HG03097 (cell line): ENCODE data around the gene DUSP3.

Source experiments
- ATAC-seq: cut with Tn5 transposase; IDR thresholded peaks from one replicate; pipeline ENCODE4 v1.9.1; 2021; ENCODE audit not compliant: unreplicated experiment, low FRiP score

Gene DUSP3

DNA sequence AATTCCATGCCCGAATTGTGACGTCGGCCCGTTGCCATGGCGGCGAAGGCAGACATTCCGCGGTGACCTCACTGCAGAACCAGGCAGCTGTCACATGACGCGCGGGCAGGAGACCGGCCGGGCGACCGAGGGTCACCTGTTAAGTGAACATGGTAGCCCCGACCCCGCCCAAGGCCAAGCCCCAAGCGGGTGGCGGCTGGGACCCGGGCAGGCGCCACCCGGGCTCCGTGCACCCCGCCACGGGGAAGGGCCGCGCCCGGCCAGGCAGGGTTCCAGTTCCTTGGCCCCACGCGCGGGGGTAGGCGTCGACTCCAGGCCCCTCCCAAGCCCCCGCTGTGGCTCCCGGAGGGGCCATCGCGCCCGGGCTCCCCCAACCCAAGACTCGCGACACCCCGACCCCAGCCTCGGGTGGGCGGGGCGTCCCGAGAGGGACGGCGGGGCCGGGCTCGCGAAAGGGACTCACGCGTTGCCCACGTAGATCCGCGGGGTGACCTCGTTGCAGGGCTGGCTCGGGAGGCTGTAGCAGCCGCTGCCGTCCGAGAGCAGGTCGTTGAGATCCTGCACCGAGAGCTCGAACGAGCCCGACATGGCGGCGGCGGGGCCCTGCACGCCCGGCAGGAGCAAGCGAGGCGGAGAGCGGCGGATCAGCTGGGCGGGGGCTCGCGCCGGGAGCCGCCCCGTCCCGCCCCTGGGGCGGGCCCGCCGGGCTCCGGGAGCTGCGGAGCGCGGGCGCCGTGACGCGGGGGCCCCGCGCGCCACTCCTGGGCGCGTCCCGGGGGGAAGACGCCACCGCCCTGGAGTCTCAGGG lies at the start of gene DUSP3:
DUSP3 (minus strand) TSS at position 641 of the 808 bp plus-strand sequence; CDS start at position 588, 53 bp downstream.
- ATAC-seq, result no peak

DNA sequence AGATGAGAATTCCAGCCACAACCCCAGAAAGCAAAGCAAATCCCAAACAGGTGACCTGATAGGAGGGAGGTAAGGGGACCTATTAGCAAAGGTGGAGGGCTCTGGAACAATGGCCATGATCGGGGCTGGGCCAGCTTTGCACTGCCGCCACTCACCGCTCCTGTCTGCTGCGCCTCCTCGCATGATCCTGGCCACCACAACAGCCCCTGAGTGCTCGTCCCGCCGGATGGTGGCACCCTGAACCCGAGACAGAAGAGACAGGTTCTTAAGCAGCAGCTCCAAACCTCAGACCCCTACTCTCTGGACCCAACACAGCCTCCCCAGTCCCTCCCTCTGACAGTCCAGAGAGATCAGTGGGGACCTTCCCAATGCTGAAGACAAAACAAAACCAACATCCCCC lies 48.8 kb upstream of the DUSP3 start:
- no peak for ATAC-seq

DNA sequence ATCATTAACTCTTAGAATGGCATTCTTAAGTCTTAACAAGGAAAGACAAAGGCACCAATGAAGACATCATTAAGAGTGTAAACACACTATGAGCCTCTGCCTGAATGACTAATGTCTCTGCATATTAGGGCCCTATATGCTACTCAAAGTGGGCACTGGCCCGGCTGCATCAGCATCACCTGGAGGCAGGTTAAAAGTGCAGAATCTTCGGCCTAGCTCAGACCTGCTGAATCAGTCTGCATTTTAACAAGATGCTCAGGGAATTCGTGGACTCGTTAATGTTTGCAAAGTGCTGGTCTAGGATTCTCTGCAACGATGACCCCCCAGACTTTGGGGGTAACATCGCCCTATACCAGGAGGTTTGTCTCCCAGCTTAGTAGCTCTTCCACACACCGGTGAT lies 47.4 kb upstream of the DUSP3 start:
- no peak for ATAC-seq

DNA sequence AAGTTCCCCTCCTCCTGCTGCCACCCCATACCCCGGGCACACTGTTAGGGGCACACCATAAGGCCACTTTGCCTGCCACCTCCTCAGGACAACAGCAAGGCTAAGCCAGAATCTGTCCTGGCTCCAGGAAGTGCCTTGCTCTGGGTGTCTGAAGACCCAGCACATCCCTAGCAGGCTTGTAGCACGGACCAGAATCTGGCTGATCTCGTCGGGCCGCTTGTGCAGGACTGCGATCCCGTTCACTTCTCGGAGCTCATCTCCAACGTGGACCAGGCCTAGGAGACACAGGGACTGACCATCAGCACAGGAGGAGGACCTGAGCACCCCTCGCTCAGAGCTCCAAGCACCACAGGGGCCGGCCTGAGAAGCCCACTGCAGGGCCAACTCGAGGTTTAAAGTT lies 46.8 kb upstream of the DUSP3 start:
- ATAC-seq, result no peak

DNA sequence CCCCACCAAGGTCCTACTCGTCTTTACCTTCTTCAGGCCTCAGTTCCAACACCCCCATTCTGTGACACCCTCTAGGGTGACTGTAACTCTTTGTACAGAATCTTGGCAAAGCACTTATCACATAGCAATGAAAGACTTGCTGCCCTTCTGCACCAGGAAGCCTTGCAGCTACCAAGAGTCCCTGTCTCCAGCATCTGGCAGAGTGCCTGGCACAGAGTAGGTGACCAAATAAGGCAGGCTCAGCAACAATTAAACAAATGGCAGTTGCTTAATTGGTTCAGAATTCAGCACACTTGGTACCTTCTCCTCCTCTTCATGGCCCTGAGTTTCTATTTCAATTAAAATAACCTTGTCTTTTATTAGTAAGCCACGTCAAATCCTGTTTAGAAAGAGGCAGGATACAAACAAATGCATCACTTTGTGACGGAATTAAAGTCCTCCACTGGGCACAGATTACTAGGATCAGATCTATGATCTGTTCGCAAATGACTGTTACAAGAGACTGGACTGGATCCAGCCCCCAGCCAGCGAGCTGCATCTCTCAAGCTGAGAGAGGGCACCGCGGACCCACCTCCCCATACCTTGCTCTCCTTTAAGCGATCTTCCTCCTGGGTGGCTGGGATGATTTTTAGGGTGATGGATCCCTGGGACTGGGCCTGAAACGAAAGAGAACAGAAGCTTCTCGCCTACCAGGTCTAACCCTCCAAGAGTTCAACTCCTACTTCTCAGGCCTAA lies 44.7 kb upstream of the DUSP3 start:
- no peak for ATAC-seq

DNA sequence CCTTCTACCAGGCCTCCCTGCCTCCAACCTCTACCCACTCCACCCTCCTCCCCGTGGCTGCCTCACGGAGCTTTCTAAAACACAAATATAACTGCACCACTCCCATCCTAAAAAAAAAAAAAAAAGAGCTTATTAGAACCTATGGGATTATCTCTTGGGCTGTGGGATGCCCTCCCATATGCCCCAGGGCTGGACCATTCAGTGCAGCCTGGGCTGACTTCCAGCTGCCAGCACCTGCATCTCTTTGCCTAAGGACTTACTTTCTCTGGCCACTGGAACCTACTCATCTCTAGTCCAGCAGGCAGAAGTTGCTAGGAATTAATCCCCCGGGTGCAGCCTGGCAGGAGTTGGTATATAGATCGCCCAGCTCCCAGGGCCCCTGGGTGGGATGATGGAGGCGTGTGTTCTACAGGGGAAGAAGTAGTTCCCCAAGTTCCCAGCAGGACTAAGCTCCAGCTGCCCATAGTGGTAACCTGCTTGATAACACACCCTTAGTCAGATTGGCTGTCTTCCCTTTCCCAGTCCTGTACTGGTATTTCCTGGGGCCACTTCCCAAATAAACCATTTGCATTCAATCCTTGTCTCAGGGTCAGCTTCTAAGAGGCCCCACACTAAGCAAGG lies 43.9 kb upstream of the DUSP3 start:
- ATAC-seq, result no peak

DNA sequence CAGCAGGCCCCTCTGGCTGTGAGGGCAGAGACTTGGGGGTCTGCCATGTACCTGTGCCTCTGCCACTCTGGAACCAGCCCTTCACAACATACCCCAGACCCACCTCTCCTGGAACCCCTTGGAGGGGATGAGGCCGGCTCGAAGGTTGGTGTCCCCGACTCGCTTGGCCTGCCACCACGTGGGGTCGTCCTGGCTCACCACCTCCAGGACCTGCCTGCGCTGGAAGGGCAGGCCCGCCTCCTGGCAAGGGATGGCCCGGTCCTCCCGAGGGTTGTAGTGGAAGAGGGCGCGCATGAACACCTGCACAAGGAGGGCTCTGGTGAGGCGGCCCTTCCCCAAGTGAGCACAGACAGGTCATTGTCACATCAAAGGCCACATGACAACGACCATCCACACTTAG lies 42.0 kb upstream of the DUSP3 start:
- ATAC-seq, result no peak

DNA sequence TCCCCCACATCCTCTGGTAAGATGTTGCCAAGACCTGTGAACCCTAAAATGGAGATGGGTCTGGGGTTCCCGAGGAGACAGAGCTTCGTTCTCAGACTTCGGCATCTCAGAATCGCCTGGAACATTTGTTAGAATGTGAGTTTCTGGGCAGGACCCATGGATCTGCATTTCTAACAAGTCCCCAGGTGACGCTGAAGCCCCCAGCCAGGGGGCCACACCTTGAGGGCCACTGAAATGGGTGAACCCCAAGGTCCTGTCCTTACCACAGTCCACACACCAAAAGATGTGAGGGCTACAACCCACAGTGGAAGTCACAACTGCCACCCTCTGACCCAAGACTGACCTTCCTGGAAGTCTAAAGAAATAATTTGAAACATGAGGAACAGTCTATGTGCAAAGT lies 40.2 kb upstream of the DUSP3 start:
- ATAC-seq, result no peak

DNA sequence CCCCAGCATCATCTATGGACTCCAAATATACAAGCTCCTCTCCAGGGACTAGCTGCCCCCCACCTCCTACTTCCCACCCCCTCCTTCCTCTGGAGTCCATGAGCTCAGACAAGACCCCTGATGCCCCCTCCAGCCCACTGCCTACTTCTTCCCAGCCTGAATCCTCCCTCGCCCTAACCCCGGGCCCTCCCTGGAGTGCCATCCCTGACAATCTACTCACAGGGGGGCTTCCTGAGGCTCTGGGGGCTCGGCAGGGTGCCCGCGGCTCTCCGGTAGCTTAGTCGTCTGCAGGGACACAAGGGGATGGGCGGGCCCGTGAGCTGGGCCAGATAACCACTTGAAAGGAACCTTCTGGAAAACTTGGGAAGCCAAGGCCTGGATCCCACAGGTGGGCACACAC lies 39.0 kb upstream of the DUSP3 start:
- ATAC-seq, result no peak

DNA sequence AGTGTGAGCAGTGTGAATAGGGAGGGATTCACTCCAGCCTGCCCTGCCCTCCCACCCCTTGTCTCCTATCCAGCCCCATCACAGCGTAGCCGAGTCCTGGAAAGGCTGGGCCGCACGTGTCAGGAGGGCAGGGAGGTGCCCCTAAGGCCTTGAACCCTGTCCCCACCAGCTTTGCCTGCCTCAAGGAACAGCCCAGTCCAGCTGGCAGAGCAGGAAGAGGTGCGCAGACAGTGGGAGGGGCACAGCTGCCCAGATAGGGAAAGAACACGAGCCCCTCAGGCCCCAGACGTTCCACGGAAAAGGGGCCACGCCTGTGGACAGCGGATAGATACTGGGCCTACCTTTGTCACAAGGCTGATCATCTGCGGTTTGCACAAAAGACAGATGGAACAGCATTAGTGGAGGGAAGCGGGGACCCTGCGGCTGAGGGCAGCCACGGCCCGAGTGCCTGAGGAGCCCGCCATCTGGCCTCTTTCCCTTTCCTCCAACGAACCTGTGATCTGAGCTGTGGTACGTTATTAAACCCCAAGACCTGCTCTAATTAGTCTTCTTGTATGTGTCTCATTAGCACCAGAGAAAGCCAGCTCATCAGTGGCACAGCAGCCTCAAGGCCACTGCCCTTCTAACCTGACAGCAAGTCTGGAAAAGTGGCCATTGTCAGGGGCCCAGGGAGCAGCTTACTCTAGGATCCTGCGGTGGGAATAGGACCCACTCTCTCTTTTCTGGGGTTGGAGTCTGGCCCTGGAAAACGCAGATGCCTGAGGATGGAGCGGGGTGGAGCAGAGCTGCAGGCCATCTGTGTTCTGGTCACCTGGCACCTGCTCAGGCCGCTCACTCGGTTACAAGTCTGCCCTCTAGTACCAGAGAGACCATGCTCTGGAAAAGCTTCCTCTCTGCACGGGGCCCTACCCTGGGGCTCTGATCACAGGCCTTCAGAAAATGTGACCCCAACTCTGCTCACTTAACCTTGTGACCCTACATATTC lies 37.9 kb upstream of the DUSP3 start:
- ATAC-seq, result no peak

DNA sequence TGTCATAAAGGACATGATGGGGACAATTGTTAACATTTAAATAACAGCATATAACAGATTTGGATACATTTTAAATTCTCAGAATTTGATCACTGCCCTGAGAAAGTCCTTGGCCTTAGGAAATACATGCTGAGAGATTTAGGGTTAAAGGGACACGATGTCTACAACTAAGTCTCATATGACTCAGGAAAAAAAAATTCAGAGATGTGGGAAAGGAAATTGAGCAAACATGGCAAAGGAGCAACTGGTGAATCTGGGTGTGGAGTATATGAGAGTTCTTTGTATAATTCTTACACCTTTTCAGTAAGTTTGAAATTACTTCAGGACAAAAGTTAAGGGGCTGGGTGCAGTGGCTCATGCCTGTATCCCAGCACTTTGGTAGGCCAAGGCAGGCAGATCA lies 35.9 kb upstream of the DUSP3 start:
- no peak for ATAC-seq

DNA sequence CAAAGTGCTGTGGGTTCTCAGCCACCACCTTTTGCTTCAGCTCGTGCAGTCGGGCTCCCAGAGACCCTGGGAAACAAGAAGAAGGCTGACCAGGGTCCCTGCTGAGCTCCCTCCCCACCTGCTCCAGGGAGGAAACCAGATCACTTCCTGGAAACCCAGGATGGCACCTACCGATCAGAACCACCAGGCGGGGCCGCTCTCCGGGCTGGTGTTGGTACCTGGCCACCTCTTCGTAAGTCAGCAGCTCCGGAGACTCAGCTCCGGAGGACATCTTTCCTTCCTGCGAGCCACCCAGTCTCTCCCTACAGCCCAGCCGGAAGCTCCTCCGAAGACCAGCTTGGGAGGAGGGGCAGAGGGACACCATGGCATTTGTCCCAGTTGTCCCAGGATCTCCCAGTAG lies 35.2 kb upstream of the DUSP3 start:
- ATAC-seq, result no peak

DNA sequence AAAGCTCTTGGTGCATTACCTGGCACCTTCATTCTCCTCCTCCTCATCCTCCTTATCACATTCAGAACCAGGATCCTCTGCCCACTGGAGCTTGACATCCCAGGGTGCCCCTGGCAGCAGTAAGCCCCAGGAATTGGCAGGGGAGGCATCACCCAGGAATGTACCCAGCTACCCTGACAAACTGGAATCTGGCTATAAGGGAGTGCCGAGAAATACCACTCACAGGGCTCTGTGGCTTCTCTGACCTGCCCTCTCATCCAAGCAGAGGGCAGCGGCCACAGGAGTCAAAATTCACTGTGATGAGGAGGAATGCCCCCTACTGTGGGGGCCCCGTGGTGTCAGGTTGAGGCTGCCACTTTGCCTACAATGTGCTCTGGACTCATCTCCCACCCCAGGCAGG lies 34.6 kb upstream of the DUSP3 start:
- no peak for ATAC-seq

DNA sequence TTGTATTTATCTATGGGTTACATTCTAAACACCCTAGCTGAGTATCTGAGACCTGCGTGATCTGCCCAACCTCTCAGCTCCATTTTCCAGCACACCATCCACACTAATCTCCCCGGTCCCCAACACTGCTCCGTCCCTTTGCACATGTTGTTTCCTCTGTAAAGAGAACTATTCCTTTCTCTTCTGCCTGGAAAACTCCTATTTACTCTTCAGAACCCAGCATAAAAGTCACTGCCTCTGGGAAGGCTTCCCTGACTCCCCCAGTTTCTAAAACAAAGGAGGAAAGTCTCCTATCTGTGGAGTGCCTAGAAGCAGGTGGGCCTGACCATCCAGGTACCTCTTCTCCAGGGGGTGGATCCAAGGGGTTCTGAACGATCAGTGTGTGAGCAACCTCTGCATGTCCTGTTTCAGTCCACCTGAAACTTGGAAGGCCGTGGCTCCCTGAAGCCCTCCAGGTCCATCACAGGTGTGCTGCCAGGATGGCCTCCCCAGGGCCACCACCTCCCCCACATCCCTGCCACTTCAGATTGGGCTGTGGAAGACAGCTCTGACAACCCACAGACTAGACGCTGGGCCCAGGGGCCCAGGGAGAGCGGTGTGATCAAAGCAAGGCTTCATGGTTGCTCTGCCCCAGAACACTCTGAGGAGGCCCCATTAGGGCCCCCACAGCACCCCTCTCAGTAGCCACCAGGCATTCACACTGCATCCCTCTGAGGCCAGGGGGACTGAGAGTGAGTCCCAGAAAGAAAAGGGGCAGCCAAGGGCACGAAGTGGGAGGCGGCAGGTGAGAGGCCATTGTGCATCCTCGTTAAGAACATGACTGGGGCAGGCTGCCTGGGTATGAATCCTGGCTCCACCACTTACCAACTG lies 33.9 kb upstream of the DUSP3 start:
- ATAC-seq, result no peak

DNA sequence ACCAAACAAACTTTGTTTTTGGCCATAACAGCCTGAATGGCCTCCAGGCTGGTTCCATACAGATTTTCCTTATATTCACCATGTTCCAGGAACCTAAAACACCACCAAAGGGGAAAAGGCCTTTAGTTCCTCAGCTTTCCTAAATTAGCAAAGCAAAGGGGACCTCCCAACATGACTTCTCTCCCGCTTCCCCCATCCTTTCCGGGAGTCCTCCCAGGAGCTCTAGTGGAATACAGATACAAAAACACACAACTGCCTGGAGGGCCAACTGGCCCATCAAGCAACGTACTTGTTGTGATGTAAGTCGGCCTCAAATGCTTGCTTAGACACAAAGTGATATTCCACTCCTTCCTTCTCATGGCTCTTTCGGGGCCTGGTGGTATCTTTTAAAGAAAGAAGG lies 32.0 kb upstream of the DUSP3 start:
- ATAC-seq, result no peak

DNA sequence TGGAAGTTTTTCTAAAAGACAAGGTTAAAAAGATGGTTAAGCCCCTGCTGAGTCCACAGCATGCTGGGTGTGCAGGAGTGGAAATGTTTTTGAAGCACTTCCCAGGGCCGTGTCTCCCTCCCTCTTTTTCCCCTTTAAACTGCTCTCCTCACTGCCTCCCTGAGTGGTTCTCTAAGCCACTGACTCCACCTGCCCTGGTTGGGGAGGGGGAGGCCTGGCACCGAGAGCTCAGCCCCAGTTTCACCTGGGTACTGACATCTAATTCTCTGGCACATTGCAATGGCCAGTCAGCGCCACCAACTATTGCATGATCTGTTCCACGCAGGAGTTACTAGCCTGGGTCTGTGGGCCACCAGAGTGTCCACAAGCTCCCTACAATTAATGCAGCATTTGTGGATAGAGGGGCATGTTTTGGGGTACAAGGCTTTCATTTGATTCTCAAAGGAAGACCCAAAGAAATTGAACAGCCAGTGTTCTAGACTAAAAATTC lies 31.5 kb upstream of the DUSP3 start:
- ATAC-seq, result no peak

DNA sequence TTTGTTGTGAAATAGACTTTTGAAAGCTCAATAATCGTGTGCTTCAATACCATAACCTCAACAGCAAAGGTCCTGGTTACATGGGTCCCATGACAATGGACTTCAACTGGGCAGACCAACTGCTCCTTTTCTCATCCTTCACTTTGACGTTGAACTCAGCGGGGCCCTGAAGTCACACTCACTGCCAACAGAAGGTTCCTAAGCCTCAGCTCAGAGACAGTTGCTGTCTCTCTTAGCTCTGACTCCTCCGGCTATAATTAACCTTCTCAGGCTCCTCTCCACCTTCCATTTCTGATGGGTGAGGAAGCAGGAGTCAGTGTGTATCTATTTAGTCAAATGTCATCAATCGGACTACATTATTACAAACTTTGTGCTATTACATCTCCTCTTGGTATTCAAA lies 30.3 kb upstream of the DUSP3 start:
- no peak for ATAC-seq

DNA sequence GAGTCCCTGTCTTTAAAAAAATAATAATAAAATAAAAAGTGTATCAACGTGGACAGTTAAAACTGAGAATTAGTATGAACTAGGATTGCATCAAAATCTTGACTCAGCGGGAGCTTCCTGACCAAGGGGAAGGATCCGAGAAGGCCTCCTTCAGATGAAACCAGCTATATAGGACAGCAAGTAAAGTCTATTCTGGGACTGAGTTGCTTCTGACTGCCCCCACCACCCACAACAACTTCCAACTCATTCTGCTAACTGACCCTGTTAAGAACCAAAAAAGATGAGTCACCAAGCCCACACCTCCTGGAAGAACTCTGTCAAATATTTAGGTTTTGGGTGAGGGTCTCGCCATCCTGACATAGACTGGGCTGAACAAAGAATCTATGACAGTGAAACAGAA lies 29.3 kb upstream of the DUSP3 start:
- ATAC-seq, result no peak

DNA sequence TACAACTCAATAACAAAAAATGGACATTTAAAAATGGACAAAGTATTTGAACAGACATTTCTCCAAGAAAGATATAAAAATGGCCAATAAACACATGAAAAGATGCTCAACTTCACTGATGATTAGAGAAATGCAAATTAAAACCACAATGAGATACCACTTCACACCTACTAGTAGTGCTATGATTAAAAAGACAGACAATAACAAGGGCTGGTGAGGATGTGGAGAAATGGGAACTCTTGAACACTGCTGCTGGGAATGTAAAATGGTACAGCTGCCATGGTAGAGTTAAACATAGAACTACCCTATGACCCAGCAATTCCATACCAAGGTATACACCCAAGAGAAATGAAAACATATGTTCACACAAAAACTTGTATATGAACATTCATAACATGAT lies 26.3 kb upstream of the DUSP3 start:
- no peak for ATAC-seq
